Transverse colon (tissue), 4 donors: Measurements from ENCODE around the gene GNB2. TPM values are rescaled to one million over a fixed set of nuclear protein-coding genes. Genes with fewer than 3 reads are reported as not detected.
"Not testable (repeated sequence)": the region's sequence is repeated elsewhere in the genome, so short reads cannot be mapped to it uniquely, and the experiment has no call there.

ENCODE experiments used
- DNase-seq: peaks from one replicate; pipeline ENCODE4 v3.0.0-alpha.2; 2019
- H3K27ac ChIP-seq, 4 donors: fragments of 200-600 bp; sonication (generic); 2 replicates each; pipeline ENCODE4 v1.5.1; 2016 to 2018; ENCODE audit warnings: inconsistent platforms in 4 of 4
- H3K27me3 ChIP-seq: fragments of 200-600 bp; sonication (generic); 2 replicates; pipeline ENCODE4 v1.5.1; 2017; ENCODE audit warnings: inconsistent platforms
- H3K36me3 ChIP-seq, 4 donors: fragments of 200-600 bp; sonication (generic); 2 replicates each; pipeline ENCODE4 v1.5.1; 2017 to 2019; ENCODE audit warnings: inconsistent platforms in 4 of 4
- H3K4me1 ChIP-seq, 4 donors: fragments of 200-600 bp; sonication (generic); 2 replicates each; pipeline ENCODE4 v1.5.1; 2017 to 2020; ENCODE audit warnings: inconsistent platforms in 4 of 4
- H3K4me3 ChIP-seq, 4 donors: fragments of 200-600 bp; sonication (generic); 1 replicate in 1 of 4; 2 replicates in 3 of 4; pipeline versions ENCODE4 v1.5.1 to v1.6.1; 2017 to 2019; ENCODE audit warnings: inconsistent platforms in 4 of 4
- H3K9me3 ChIP-seq, 2 donors: fragments of 200-600 bp; sonication (generic); 2 replicates each; pipeline ENCODE4 v1.5.1; 2017 to 2019; ENCODE audit warnings: inconsistent platforms in 2 of 2
- EP300 ChIP-seq: sonication (generic); formaldehyde crosslinking; IDR thresholded peaks from one replicate; pipeline ENCODE4 v1.6.1; 2017; ENCODE audit warnings: antibody characterized with exemption, low read depth
- POLR2A ChIP-seq: fragments of 450-650 bp; IDR thresholded peaks from one replicate; pipeline ENCODE4 v1.6.1; 2016; ENCODE audit warnings: antibody characterized with exemption, mild to moderate bottlenecking, moderate library complexity
- POLR2AphosphoS5 ChIP-seq, 3 donors: sonication (generic); formaldehyde crosslinking; IDR thresholded peaks; one replicate each; pipeline ENCODE4 v1.6.1; 2016; ENCODE audit warnings: antibody characterized with exemption in 3 of 3
- WGBS, 2 donors: methylation state at CpG; one replicate each; pipeline ENCODE4 v1.1.5; 2018; ENCODE audit warnings: low coverage in 1 of 2; 5-methylcytosine and 5-hydroxymethylcytosine counted together
- in situ Hi-C, 4 donors: fragments of 200-750 bp; cut with MboI; loops; one replicate each; pipeline versions ENCODE4 v1.15.0 to v1.15.1; 2017; ENCODE audit warnings: low sequenced_read_pairs in 3 of 4, low pct_ligation_motif_present in 1 of 4, low pct_unique_long_range_greater_than_20kb in 1 of 4
- intact Hi-C: fragments of 100-400 bp; cut with DNase I; formaldehyde crosslinking; loops from one replicate; pipeline ENCODE4 v1.15.1; 2023; ENCODE audit warnings: low total_unique reads
- total RNA-seq, 4 donors: library from RNA; depleted of rRNA; stranded (reverse); fragments of >200 nt; gene quantifications; one replicate each; pipeline ENCODE4 v1.1.0, GENCODE V29; 2016
- TF ChIP-seq, protein P1 (sequence below), 5 experiments: fragments of 200-600 bp in 3 of 5; fragments of 450-650 bp in 2 of 5; sonication (generic) in 3 of 5; IDR thresholded peaks; 1 replicate in 2 of 5; 2 replicates in 3 of 5; pipeline ENCODE4 v1.5.1; 2016 to 2017; ENCODE audit warnings: antibody characterized with exemption in 5 of 5, inconsistent platforms in 3 of 5, mild to moderate bottlenecking in 2 of 5, moderate library complexity in 1 of 5

GNB2 gene
- total RNA-seq, 4 donors from 2014 or later: 192 to 301 (median 246) TPM

DNA sequence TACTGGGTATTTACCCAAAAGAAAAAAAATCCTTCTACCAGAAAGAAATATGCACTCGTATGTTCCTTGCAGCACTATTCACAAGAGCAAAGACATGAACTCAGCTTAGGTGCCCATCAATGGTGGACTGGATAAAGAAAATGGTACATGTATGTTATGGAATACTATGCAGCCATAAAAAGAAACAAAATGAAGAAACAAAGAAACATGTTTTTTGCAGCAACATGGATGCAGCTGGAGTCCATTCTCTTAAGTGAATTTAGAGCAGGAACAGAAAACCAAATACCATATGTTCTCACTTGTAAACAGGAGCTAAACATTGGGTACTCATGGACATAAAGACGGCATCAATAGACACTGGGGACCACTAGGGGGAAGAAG is 5.5 kb upstream of the GNB2 start:
- Histone ChIP-seq H3K4me1 (peaks cover 0 to 5% (median 0%) of the 10 kb centered on the region in 4 donors), H3K4me3 (no peak overlapping the region), H3K36me3 (no peaks in the 10 kb centered on the region), H3K27me3 (no peaks in the 10 kb centered on the region), H3K27ac (no peak overlapping the region), H3K9me3 (no peaks in the 10 kb centered on the region)
- no peak for DNase-seq
- intact Hi-C loops (no loop called here), in situ Hi-C loops (no loop called here)
- TF ChIP-seq POLR2A (no peak), EP300 (no peak)
- 88 to 92% methylated on average over 2 of the region's 2 CpGs for WGBS, 2 donors

DNA sequence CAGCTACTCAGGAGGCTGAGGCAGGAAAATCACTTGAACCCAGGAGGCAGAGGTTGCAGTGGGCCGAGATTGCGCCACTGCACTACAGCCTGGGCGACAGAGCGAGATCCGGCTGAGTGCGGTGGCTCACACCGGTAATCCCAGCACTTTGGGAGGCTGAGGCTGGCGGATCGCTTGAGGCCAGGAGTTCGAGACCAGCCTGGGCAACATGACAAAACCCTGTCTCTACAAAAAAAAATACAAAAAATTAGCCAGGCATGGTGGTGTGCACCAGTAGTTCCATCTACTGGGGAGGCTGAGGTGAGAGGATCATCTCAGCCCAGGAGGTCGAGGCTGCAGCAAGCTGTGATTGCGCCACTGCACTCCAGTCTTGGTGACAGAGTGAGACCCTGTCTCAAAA is 4.4 kb upstream of the GNB2 start:
- 93% methylated on average over 12 of the region's 12 CpGs; no CpG with 5 or more reads in 1 of the 2 donors for WGBS, 2 donors

DNA sequence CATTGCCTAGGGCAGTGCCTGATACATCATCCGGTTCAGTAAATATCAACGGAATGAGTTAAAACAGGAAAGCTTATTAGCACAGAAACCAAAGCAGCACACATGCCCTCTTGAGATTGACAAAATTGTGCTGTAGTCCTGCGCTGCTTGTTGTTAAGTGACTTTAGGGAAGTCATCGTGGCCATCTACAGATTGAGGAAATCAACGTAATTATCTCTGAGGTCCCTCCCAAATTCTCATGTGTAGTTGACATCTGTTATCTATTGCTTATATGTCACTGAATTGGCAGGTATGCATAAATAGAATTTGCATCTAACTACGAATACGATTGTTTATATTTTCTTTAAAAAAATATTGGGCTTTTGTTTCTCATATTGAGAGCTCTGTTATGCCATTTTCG is 3.5 kb upstream of the GNB2 start:
- H3K9me3 ChIP-seq: no peaks in the 10 kb centered on the region
- no peaks in the 10 kb centered on the region for H3K27me3 ChIP-seq
- in situ Hi-C loops: loop anchor here in 1 of 4 donors (10.0 kb wide), 1 partner anchor 85 kb away; the partner anchor contains the start of genes FBXO24 and LRCH4
- H3K4me3 ChIP-seq: no peak overlapping the region
- no peak overlapping the region for H3K27ac ChIP-seq
- intact Hi-C loops: loop anchor here (5.0 kb wide), 1 partner anchor 88 kb away; no protein-coding TSS in a partner anchor
- no peaks in the 10 kb centered on the region for H3K36me3 ChIP-seq
- TF ChIP-seq POLR2AphosphoS5 (IDR thresholded peaks at IDR 0.05): no peak
- TF ChIP-seq, protein P1, sequence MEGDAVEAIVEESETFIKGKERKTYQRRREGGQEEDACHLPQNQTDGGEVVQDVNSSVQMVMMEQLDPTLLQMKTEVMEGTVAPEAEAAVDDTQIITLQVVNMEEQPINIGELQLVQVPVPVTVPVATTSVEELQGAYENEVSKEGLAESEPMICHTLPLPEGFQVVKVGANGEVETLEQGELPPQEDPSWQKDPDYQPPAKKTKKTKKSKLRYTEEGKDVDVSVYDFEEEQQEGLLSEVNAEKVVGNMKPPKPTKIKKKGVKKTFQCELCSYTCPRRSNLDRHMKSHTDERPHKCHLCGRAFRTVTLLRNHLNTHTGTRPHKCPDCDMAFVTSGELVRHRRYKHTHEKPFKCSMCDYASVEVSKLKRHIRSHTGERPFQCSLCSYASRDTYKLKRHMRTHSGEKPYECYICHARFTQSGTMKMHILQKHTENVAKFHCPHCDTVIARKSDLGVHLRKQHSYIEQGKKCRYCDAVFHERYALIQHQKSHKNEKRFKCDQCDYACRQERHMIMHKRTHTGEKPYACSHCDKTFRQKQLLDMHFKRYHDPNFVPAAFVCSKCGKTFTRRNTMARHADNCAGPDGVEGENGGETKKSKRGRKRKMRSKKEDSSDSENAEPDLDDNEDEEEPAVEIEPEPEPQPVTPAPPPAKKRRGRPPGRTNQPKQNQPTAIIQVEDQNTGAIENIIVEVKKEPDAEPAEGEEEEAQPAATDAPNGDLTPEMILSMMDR (IDR thresholded peaks at IDR 0.05): no peak
- TF ChIP-seq POLR2A: no peak
- TF ChIP-seq EP300: no peak
- no peak for DNase-seq
- H3K4me1 ChIP-seq: peaks cover 0 to 6% (median 0%) of the 10 kb centered on the region in 4 donors
- WGBS, 2 donors: 59% methylated on average over 7 to 8 of the region's 8 CpGs

More for the DNA sequence above, 4.4 kb upstream of the GNB2 start:
- H3K27ac ChIP-seq, H3K4me3 ChIP-seq, in situ Hi-C loops, H3K36me3 ChIP-seq, H3K4me1 ChIP-seq, H3K27me3 ChIP-seq, intact Hi-C loops, H3K9me3 ChIP-seq, DNase-seq: not testable (repeated sequence)

DNA sequence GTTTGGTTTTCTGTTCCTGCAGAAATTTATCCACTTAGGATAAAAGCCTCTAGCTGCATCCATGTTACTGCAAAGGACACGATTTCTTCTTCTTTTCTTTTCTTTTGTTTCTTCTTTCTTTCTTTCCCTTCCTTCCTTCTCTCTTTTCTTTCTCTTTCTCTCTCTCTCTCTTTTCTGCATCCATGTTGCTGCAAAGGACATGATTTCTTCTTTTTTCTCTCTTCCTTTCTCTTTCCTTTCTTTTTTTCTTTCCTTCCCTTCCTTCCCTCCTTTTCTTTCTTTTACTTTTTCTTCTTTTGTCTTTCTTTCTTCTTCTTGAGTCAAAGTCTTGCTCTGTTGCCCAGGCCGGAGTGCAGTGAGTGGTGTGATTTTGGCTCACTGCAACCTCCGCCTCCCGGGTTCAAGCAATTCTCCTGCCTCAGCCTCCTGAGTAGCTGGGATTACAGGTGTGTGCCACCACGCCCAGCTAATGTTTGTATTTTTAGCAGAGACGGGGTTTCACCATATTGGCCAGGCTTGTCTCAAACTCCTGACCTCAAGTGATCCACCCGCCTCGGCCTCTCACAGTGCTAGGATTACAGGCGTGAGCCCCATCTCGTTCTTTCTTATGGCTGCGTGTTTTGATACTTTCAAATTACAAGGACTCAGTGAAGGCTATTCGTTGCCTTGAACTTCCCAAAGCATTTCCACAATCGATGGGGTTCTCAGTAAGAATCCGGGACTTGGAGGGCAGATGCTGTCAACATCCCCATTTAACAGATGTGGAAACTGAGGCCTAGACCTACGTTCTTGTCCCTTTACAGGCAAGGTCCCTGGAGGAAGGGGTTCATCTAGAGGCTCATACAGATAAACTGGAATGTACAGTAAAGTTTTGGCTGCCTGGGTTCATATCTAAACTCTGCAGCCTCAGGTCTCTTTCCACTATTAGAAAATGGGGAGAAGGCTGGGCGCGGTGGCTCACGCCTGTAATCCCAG is 1.9 kb upstream of the GNB2 start:
- no peak for DNase-seq
- intact Hi-C loops (loop anchor here (5.0 kb wide), 1 partner anchor 89 kb away; no protein-coding TSS in a partner anchor), in situ Hi-C loops (loop anchor here in 1 of 4 donors (10.0 kb wide), 1 partner anchor 87 kb away; the partner anchor contains the start of genes FBXO24 and LRCH4)
- 82 to 84% methylated on average over 9 to 18 of the region's 18 CpGs for WGBS, 2 donors
- Histone ChIP-seq H3K36me3 (peaks cover 0 to under 1% (median 0%) of the 10 kb centered on the region in 4 donors), H3K27me3 (no peaks in the 10 kb centered on the region), H3K27ac (no peak overlapping the region), H3K9me3 (no peaks in the 10 kb centered on the region), H3K4me1 (peaks cover 0 to 19% (median 6%) of the 10 kb centered on the region in 4 donors), H3K4me3 (no peak overlapping the region)
- TF ChIP-seq POLR2AphosphoS5 (IDR thresholded peaks at IDR 0.05) (no peak), EP300 (no peak), POLR2A (no peak)
- TF ChIP-seq, protein P1 (IDR thresholded peaks at IDR 0.05): no peak

DNA sequence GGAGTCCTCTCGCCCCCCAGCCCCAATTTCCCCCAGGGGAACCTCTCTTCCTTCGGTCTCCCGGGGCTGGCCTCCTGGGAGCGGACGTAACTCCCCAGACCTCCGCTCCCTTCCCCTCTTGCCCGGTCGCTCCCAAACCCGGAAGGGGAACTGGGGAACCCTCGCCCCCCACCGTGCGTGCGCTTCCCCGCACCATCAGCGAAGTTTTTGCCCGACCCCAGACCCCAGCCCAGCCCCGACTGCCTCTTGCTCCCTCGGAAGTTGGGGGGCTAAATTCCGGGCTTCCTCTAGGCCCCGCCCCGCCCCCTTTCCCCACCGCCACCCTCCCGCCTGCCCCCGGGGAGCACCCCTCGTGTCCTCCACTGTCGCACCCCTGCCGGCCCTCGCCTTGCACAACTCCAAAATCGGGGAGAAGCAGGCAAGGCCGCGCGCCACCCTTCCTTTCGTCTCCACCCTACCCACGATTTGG is 436 bp downstream of the GNB2 start:
- 1% methylated on average over 25 of the region's 34 CpGs; no CpG with 5 or more reads in 1 of the 2 donors for WGBS, 2 donors
- H3K4me3 ChIP-seq: peak overlapping the region; percentile 77 to 100 (median 96)
- H3K36me3 ChIP-seq: peaks cover 0 to 21% (median 15%) of the 10 kb centered on the region in 4 donors
- TF ChIP-seq POLR2A (peak; percentile 48), POLR2AphosphoS5 (IDR thresholded peaks at IDR 0.05) (no peak), EP300 (no peak)
- intact Hi-C loops: loop anchor here (5.0 kb wide), 1 partner anchor 92 kb away; no protein-coding TSS in a partner anchor
- peaks cover 0 to 19% (median 6%) of the 10 kb centered on the region in 4 donors for H3K4me1 ChIP-seq
- in situ Hi-C loops: loop anchor here in 1 of 4 donors (10.0 kb wide), 1 partner anchor 89 kb away; the partner anchor contains the start of genes FBXO24 and LRCH4
- peak; percentile 58 for DNase-seq
- H3K27me3 ChIP-seq: no peaks in the 10 kb centered on the region
- H3K9me3 ChIP-seq: no peaks in the 10 kb centered on the region
- peak overlapping the region; percentile 94 to 100 (median 98) for H3K27ac ChIP-seq
